GM19463 (cell line): ENCODE data around the gene TRAF3.
"Not testable (repeated sequence)": the region's sequence is repeated elsewhere in the genome, so short reads cannot be mapped to it uniquely, and the experiment has no call there.

Experiments
- ATAC-seq: cut with Tn5 transposase; IDR thresholded peaks from one replicate; pipeline ENCODE4 v1.9.1; 2021; ENCODE audit warnings: mild to moderate bottlenecking, moderate library complexity; ENCODE audit not compliant: unreplicated experiment

TRAF3 gene

DNA sequence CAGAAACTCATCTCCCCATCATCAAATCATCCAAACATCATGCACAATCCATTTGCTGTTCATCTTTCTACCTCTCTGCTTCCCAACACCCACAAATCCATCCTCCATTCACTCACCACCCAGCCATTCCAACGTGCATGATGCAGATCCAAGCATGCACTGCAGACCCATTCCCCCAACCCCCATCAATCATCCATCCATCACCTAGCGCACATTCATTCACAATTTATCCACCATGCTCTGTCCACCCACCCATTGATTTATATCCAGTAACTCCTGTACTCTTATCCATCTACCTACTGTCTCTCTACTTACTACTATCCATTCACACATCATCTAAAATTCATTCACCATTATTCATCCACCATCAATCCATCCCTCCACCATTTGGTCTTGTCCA is 141.2 kb downstream of the TRAF3 start:
- ATAC-seq: no peak

GRCh38 chr14:102920273-102920997 is 143.2 kb downstream of the TRAF3 start:
- no peak for ATAC-seq

DNA sequence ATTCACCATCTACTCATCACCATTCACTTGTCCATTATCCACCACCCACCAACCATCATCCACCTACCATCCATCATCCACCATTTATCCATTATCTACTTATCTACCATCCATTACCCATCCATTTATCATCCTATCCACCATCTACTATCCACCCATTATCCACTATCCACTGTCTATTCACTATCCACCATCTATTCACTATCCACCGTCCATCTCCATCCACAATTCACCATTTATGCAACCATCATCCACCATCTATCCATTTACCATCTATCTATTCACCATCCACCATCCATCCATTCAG is 143.7 kb downstream of the TRAF3 start:
- ATAC-seq: no peak

GRCh38 chr14:102922490-102923200 is 145.4 kb downstream of the TRAF3 start, which contains the start of gene AMN:
AMN (plus strand) TSS chr14:102922663; CDS start chr14:102922689, 26 bp downstream.
- no peak for ATAC-seq

- ATAC-seq: no peak
Observed at GRCh38 chr14:102923201-102923924, 146.1 kb downstream of the TRAF3 start.

- no peak for ATAC-seq
Observed at GRCh38 chr14:102923925-102924486, 146.8 kb downstream of the TRAF3 start.

GRCh38 chr14:102924632-102925588 is 147.7 kb downstream of the TRAF3 start:
- ATAC-seq: no peak

- ATAC-seq: no peak
Observed at GRCh38 chr14:102925646-102926045, 148.4 kb downstream of the TRAF3 start.

DNA sequence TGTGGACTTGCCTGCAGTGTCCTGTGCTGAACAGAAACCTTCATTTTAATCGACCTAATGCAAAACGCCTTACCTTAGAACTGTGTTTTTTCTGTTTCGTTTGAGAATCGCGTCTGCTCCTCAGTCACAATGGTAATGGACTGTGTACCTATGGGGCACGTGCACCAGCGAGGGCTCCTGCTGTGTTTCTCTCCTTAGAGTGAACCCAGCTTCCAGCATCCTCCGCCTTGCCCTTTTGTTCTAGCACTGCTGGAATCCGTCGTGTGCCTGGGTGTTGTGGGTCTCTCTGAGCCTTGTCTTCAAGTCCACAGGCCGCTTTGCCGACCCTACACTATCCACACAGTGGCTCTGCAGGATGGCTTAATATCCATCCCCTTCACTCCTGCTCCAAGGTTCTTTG is 148.9 kb downstream of the TRAF3 start:
- no peak for ATAC-seq

DNA sequence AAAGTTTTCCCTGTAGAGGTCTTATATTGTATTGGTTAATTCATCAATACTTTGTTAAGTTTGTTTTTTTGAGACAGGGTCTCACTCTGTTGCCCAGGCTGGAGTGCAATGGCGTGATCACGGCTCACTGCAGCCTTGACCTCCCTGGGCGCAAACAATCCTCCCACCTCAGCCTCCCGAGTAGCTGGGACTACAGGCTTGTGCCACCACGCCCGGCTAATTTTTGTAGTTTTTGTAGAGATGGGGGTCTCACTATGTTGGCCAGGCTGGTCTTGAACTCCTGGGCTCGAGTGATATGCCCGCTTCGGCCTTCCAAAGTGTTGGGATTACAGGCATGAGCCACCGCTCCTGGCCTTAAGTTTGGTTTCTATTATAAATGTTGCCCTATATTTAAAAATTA is 149.6 kb downstream of the TRAF3 start:
- ATAC-seq: not testable (repeated sequence)

DNA sequence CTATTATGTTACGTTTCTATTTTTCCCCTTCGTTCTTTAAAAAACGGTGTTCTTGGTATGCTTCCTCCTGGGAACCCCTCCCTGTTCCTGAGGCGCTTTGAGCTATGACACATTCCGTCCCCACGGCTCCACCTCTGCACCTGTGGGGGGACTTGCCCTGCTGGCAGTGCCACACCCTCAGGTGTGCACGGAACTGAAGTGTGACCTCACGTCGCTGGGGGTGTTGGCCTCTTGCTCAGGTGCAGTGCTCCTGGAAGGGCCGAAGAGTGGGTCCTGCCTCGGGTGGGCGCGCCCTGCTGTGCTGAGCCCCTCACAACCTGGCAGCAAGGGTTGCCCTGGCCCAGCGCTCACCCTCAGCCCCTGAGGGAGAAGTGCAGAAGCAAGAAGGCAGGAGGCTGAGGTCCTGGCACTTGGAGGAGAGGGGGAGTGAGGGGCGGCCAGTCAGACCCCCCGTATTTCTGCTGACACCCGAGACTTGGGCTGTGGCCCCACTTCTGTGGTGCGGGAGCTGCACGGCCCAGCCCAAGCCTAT is 150.2 kb downstream of the TRAF3 start:
- ATAC-seq: no peak

DNA sequence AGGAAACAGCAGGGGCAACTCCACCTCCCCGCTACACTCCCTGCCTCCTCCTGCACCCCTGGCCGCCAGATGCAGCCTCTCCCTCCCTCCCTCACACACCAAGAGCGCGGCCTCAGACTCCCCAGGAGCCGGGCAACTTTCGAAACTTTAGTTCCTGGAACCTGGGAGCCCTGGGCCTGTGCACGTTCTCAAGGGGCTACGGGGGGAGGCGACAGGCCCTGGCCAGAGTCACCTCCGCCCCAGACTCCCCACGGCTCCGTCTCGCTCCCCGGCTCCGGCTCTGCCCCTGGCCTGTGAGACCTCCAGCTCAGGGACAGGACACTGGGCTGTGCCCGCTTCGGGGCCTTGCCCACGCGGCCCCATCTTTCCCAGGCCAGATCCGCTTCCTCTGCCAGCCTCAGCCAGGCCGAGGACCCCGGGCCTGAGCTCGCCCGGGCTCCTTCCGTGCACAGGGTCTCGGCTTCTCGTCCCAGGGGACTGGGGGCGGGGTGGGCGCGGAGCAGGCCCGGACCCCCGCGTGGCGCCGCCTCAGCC is 150.7 kb downstream of the TRAF3 start:
- ATAC-seq: no peak

DNA sequence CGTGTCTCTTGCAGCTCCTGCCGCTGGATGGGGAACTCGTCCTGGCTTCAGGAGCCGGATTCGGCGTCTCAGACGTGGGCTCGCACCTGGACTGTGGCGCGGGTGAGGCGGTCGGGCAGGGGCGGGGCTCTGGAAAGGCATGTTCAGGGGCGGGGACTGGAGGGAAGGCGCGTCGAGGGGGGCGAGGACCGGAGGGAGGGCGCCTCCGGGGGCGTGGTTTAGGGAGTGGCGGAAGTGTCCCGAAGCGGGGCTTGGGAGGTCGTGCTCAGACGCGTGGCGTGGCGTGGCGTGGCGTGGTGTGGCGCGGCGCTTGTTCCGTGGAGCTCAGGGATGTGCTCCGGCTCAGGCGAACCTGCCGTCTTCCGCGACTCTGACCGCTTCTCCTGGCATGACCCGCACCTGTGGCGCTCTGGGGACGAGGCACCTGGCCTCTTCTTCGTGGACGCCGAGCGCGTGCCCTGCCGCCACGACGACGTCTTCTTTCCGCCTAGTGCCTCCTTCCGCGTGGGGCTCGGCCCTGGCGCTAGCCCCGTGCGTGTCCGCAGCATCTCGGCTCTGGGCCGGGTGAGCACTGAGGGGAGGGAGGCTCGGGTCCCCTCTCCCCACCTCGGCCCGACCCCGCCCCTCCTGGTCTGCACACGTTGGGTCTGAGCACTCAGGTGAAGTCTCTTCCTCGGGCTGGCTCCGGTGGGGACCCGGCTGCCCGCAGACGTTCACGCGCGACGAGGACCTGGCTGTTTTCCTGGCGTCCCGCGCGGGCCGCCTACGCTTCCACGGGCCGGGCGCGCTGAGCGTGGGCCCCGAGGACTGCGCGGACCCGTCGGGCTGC is 151.4 kb downstream of the TRAF3 start:
- peak; percentile 74 for ATAC-seq

- no peak for ATAC-seq
Observed at GRCh38 chr14:102929241-102930137, 152.2 kb downstream of the TRAF3 start.

DNA sequence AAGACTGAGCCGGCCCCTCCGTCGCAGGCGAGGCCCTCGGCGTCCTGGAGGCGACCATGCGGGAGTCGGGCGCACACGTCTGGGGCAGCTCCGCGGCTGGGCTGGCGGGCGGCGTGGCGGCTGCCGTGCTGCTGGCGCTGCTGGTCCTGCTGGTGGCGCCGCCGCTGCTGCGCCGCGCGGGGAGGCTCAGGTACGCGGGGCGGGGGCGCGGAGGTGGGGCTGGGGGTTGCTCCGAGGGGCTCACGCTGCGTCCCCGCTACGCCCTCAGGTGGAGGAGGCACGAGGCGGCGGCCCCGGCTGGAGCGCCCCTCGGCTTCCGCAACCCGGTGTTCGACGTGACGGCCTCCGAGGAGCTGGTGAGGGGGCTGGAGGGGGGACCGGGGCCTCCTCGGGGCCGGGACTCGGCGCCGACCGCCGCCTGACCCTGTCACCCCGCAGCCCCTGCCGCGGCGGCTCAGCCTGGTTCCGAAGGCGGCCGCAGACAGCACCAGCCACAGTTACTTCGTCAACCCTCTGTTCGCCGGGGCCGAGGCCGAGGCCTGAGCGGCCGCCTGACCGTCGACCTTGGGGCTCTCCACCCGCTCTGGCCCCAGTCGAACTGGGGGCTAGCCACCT is 153.0 kb downstream of the TRAF3 start:
- no peak for ATAC-seq

DNA sequence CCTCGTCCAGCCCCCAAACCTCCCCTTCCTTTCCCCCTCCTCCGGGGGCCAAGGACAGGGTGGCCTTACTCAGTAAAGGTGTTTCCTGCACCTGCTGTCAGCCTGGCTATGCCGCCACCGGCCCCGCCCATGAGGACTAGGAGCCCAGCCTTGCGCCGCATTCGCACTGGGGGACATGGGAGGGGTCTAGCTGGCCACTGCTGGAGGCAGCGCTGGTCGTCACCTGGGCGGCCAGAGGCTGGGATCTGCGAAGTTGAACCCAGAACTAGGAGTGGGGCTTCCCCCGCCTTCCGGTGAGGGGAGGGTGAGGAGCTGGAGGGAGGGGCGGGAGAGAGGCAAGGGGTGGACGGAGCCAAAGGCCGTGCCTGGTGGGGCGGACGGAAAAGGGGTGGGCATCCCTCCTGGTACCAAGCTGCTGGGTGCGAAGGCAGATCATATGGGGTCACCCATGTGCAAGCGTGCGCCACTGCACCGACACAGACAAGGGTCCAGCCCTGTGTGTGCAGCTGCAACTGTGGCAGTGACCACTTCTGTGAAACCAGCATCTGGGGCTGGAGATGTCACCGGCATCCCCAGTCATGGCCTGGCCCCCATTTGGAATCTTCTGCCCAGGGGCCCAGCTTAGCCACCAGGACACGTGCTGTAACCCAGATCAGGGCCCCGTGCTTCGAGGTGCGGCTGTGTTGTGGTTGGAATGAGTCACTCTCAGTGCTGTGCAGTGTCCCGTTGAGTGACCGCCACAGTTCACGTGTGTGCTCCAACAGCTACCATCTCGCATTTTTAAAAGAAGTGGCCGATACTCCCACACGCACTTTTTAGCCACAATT is 153.7 kb downstream of the TRAF3 start:
- ATAC-seq: no peak
